Colon (tissue), 2 donors: ENCODE data around the gene PRDM16.

Experiments used
- FAIRE-seq: peaks from 2 replicates; lab custom pipeline; 2012; peaks lifted over from hg19 to GRCh38; lab: Jason Lieb, UNC
- donor health status: control.
- donor health status: control.

PRDM16 gene

GRCh38 chr1:3105167-3105863, 36.3 kb downstream of the PRDM16 start:
- no peak for FAIRE-seq

DNA sequence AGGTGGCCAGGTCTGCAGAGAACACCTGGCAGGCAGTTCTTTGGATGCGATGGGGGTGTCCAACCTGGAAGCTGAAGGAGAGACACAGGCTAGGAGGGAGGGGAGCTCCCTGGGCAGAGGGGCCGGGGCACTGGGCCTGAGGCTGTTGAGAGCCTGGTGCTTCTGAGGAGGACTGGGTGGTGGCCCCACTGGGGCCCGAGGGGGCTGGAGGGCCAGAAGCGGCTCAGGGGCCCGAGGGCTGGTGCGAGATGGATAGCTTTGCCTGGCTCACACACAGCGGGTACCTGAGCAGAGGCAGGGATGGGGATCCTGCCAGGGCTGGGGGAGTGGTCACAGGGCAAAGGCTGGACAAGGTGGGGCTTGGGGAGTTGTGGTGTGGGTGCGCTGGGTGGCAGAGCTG, 37.2 kb downstream of the PRDM16 start:
- FAIRE-seq: no peak

- FAIRE-seq: no peak
Observed at GRCh38 chr1:3107201-3107600, 38.2 kb downstream of the PRDM16 start.

DNA sequence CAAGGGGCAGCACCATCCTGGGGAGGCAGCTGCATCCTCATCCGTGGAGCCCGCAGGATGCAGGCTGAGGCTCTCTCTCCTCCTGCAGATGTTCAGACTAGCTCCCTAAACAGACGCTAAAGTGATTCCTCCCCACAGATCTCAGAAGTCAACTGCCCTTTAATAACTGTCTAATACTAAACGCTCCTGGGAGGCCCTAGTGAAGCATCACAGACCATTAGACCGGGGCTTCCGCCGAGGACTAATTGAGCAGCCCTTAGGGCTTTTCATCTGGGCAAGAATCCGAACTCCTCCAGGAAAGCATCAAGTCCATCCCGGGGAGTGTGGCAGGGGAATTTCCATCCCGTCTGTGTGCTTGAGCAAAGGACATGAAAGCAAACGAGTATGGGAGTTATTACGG, 40.4 kb downstream of the PRDM16 start:
- no peak for FAIRE-seq

- no peak for FAIRE-seq
Observed at GRCh38 chr1:3111348-3112021, 42.5 kb downstream of the PRDM16 start.

DNA sequence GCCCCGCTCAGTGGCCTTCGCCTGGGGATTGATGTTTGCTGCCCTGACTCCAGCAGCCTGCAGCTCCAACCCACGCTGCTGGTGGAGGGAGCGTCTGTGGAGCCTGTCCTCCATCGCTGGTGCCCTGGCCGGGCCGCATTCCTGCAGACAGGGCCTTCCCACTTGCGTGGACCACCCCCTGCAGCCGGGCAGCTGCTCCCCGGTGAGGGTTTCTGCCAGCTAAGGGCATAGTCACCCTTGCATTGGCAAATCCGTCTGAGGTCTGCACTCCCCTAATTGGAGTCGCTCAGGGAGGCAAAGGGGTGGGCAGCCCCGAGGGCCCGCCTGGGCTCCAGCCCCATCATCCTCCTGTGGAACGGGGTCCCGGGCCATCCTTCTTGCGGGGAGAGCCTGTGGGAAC, 43.5 kb downstream of the PRDM16 start:
- FAIRE-seq: no peak

- FAIRE-seq: no peak
Observed at GRCh38 chr1:3113047-3113740, 44.2 kb downstream of the PRDM16 start.

DNA sequence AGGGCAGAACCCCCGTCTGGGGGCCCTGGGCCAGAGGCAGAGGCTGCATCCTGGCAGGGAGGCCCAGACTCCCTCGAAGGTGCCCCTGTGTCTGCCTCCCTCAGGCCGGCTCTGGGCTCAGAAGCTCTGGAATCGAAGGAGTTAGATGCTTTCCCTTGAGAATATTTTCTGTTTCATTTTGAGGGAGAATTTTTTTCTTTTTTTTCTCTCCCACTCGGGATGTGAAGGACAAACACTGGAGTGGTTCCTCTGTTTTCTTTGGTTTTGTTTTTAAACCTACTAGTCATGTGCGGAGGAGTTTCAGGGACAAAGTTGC, 44.7 kb downstream of the PRDM16 start:
- no peak for FAIRE-seq

GRCh38 chr1:3114131-3114744, 45.2 kb downstream of the PRDM16 start:
- FAIRE-seq: no peak

GRCh38 chr1:3114846-3115245, 45.8 kb downstream of the PRDM16 start:
- FAIRE-seq: no peak

- no peak for FAIRE-seq
Observed at GRCh38 chr1:3115275-3116149, 46.5 kb downstream of the PRDM16 start.

GRCh38 chr1:3116150-3116510, 47.1 kb downstream of the PRDM16 start:
- no peak for FAIRE-seq

- FAIRE-seq: no peak
Observed at GRCh38 chr1:3116560-3116959, 47.6 kb downstream of the PRDM16 start.

GRCh38 chr1:3117879-3118278, 48.9 kb downstream of the PRDM16 start:
- no peak for FAIRE-seq

DNA sequence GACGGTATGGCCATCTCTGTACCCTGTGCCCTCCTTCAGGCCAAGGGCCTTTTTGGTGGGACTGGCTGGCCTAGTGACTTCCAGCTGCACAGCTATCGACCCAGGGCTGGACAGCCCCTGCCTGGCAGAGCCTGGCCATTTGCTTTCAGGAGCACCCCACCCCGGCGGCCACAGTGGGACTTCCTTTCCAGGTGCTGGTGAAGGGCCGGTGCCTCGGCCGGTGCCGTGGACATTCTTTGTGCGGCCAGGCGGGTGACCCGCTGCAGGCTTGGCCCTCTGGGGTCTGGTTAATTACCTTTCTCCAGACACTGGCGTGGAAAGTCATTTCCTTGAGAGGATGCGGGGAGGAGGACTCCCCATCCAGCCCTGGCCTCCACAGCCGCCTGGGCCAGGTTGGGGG, 50.1 kb downstream of the PRDM16 start:
- no peak for FAIRE-seq

- no peak for FAIRE-seq
Observed at GRCh38 chr1:3119725-3120124, 50.7 kb downstream of the PRDM16 start.

DNA sequence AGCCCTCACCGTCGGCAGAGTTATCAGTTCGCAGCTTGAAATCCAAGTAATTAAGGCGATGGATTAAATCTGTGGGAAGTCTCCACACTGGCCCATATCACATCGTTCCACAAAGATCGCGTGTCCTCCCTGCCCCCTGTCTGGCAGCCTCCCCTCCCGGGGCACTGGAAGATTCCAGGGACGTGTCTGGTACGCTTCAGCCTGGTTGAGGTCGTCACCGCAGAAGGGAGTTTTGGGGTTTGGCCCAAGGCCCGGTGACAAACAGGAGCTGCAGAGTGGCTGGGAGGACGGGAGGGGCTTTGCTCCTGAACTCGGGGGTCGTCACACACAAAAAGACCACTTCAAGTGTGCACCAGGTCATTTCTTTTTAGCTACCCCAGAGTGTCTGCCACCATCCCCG, 51.1 kb downstream of the PRDM16 start:
- no peak for FAIRE-seq

GRCh38 chr1:3120994-3121393, 52.0 kb downstream of the PRDM16 start:
- FAIRE-seq: no peak

DNA sequence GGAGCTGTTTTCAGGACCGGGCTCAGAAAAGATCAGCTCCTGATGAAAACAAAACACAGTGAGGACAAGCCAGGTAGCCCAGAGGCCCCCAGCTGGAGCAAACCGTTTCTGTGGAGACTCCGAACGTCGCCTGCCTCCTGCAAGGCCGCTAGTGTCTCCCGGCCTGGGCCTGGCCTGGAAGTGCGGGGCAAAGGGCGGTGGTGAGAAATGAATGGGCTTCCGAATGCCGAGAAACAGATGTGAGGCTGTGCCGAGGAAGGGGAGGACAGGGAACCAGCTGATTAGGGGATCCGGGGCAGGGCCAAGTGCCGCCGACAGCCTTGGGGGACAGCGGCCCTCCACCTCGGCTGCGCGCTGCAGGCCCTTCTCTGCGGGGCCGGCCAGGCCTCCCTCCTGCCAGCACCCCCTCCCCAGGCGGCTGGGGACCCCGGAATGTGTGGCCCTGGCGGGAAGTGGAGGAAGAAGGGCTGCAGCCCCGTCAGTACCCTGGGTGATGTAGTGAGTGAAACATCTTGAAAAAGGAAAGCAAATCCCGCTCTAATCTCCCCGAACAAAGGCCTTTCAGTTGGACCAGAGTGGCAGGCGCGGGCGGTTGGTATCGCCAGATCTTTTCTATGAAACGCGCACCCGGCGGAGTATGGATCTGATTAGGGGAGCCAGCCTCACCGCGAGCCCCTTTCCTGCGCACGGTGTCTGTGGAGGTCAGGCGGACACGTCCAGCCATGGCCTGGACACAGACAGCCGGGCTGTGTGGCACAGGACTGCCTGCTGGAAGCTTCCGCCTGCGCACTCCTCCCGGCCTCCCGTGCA, 52.6 kb downstream of the PRDM16 start:
- no peak for FAIRE-seq

DNA sequence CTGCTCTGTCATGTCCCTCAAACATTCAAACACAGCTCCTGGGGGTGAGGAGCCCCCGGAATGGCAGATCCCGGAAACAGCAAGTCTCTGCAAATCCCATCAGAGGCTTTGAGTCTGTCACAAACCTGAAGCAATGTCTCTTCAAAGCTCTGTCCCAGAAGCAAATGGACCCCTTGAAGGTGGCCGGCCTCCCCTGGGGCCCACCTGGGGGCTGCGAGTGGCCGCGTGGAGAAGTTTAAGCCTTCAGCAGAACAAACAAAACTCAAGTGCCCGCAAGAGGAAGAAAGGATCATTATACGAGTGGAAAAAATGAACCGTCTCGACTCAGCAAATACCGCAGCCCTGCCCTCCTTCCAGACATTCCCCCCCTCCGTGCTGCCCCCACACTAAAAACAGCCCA, 53.3 kb downstream of the PRDM16 start:
- FAIRE-seq: no peak

DNA sequence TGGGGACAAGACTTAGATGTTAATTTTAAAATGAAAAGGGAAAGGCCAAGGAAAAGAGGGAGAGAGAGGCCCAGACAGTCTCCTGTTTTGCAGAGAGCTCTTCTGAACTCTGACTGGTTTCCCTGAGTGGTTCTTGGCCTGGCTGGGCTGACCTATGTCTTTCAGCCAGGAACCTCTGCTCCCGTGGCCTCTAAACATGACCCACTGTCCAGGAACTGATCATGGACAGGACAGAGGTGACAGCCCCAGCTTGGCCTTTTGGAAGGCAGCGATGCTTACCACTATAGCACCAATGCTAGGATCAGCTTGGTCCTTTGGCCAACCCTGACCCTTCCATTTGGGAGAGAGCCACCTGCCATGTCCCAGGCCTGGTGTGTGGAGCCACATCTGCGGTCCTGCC, 55.2 kb downstream of the PRDM16 start:
- FAIRE-seq: no peak
